ENCODE measurements around the gene SDHAF3. TPM values are rescaled to one million over a fixed set of nuclear protein-coding genes. Genes with fewer than 3 reads are reported as not detected.

SDHAF3 gene
- total RNA-seq, 4 donors from 2014 or later, result 9.6 to 16.7 (median 14.4) TPM

DNA sequence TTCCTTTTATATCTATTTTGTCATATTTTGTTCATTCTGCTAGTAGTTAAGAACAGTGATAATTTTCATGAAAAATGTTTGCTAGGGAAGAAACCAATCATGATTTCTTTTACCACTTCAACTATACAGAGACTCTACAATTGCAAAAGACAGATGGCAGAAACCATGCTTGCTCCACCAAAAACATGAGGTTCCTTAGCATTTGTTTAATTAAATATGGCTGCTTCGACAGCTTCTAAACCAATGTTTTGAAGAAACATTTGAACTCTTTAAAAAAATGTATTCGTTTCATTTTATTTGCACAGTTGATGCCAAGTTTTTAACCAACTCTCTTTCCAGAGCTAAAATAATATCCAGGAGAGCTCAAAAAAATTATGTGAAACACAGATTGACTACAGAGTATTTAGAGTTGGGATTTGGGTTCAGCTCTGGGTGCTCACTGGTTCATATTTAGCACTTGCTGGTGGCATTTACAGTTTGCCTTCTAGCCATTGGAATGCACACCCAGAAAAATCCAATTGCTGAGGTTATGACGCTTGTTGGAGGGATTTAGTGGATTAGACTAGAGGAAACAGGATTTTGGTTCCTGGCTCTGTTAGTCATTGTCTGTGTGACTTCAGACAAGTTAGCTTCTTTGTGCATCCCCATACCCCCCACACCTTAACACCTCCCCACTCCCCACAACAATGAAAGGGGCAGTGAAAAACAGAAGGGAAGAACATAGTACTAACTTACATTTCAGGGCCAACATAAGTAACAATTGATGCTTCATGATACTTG, 35.8 kb upstream of the SDHAF3 start:
- TF ChIP-seq EP300 (IDR thresholded peaks at IDR 0.05), result no peak
- TF ChIP-seq CTCF (IDR thresholded peaks at IDR 0.05), result no peak
- TF ChIP-seq POLR2A (IDR thresholded peaks at IDR 0.05), result no peak
- Histone ChIP-seq H3K27me3 (peaks cover 0 to 4% of the 10 kb centered on the region in 2 donors), H3K9me3 (no peaks in the 10 kb centered on the region), H3K36me3 (no peaks in the 10 kb centered on the region), H3K4me3 (no peak overlapping the region), H3K4me1 (no peaks in the 10 kb centered on the region), H3K27ac (no peak overlapping the region)
- DNase-seq (ENCODE audit: low spot score in 2 of 2), result no peak
- 64 to 69% methylated on average over 3 of the region's 3 CpGs for WGBS, 2 donors

- TF ChIP-seq POLR2A (IDR thresholded peaks at IDR 0.05) (no peak), CTCF (IDR thresholded peaks at IDR 0.05) (no peak), EP300 (IDR thresholded peaks at IDR 0.05) (no peak)
- H3K4me1 ChIP-seq, result no peaks in the 10 kb centered on the region
- DNase-seq (ENCODE audit: low spot score in 2 of 2), result no peak
- H3K36me3 ChIP-seq, result no peaks in the 10 kb centered on the region
- 67 to 73% methylated on average over 3 of the region's 3 CpGs for WGBS, 2 donors
- H3K9me3 ChIP-seq, result no peaks in the 10 kb centered on the region
- H3K27me3 ChIP-seq, result no peaks in the 10 kb centered on the region
- H3K27ac ChIP-seq, result no peak overlapping the region
- H3K4me3 ChIP-seq, result no peak overlapping the region
Measured at GRCh38 chr7:97088364-97088763, 29.1 kb upstream of the SDHAF3 start.

DNA sequence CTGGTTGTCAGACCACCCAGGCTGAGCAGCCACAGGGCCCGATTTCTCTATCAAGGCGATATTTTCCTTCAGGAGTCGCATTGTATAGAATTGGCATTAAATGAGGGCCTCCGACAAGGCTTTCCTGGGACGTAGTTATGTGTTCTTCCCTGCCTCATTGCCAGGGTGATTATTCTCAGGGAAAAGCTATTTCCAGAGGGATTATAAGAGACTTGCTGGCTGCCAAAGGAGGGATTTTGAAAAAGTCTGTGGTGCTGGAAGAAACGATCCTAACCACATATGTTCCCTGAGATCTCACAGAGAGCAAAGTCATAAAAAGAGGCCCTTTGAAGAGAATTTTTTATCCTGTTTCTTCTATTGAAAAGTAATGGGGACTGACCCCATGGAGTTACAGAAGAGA, 27.7 kb upstream of the SDHAF3 start:
- WGBS, 2 donors, result 68 to 76% methylated on average over 6 of the region's 6 CpGs
- H3K9me3 ChIP-seq, result no peaks in the 10 kb centered on the region
- no peaks in the 10 kb centered on the region for H3K36me3 ChIP-seq
- H3K27ac ChIP-seq, result no peak overlapping the region
- TF ChIP-seq CTCF (IDR thresholded peaks at IDR 0.05) (no peak), POLR2A (IDR thresholded peaks at IDR 0.05) (no peak), EP300 (IDR thresholded peaks at IDR 0.05) (no peak)
- no peaks in the 10 kb centered on the region for H3K27me3 ChIP-seq
- no peak for DNase-seq (ENCODE audit: low spot score in 2 of 2)
- peaks cover 0 to 8% (median 0%) of the 10 kb centered on the region in 4 donors for H3K4me1 ChIP-seq
- no peak overlapping the region for H3K4me3 ChIP-seq

DNA sequence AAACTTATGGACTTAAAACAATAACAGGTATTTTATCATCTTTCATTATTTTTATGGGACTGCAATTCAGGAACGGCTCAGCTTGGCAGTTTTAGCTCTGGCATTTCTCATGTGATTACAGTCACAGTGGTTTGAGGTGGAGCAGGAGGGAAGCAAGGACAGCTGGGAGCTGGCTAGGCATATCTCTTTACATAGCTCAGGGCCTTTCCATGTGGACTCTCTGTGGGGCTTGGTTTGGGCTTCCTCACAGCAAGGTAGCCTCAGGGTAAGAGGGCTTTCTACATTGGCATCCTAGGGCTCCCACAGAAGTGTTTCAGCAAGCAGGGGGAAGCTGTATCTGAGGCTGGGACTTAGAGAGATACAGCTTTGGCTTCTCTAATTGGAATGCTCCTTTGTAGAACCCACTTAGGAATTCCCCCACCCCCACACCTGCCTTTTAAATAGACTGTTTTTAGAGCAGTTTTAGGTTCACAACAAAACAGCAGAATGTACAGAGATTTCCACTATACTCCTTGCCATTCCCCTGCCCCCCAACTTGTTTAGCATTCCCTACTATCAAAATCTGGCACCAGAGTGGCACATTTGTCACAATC, 26.6 kb upstream of the SDHAF3 start:
- 73 to 88% methylated on average over 1 of the region's 1 CpG for WGBS, 2 donors
- no peaks in the 10 kb centered on the region for H3K9me3 ChIP-seq
- no peaks in the 10 kb centered on the region for H3K27me3 ChIP-seq
- no peak overlapping the region for H3K27ac ChIP-seq
- no peaks in the 10 kb centered on the region for H3K36me3 ChIP-seq
- H3K4me1 ChIP-seq, result peaks cover 0 to 13% (median 0%) of the 10 kb centered on the region in 4 donors
- TF ChIP-seq CTCF (IDR thresholded peaks at IDR 0.05) (no peak), EP300 (IDR thresholded peaks at IDR 0.05) (no peak), POLR2A (IDR thresholded peaks at IDR 0.05) (no peak)
- DNase-seq (ENCODE audit: low spot score in 2 of 2), result no peak
- H3K4me3 ChIP-seq, result no peak overlapping the region

DNA sequence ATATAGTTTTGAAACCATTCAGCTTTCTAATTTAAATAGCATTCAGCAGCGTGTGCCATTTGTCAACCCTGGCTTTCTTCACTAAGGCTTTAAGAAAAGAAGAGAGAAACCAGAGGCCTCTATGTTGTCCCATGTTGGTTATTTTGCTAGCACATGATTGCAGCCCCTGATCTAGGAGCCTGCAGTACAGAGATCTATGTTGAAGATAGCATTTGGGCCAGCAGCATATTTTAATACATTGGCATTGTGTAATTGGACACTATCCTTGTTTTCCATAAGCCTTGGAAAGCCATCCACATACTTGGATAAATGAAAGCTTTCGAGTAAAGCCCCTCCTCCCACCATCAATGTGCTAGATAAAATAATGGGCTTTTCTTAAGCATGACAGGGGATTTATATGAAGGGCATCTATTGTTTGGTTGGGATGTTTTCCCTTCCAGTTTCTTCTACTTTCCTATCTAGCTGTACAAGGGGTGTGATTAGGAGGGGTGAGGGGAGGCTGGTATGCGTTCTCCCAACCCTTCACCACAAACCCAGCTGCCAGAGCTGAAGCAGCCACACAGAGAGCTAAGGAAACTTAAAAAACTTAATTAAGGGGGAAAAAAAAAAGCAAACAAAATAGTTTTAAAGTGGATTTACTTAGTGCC, 23.1 kb upstream of the SDHAF3 start:
- DNase-seq (ENCODE audit: low spot score in 2 of 2), result no peak
- no peaks in the 10 kb centered on the region for H3K9me3 ChIP-seq
- H3K4me1 ChIP-seq, result peaks cover 0 to 13% (median 0%) of the 10 kb centered on the region in 4 donors
- no peak overlapping the region for H3K27ac ChIP-seq
- TF ChIP-seq EP300 (IDR thresholded peaks at IDR 0.05) (no peak), POLR2A (IDR thresholded peaks at IDR 0.05) (no peak), CTCF (IDR thresholded peaks at IDR 0.05) (no peak)
- no peak overlapping the region for H3K4me3 ChIP-seq
- H3K27me3 ChIP-seq, result no peaks in the 10 kb centered on the region
- WGBS, 2 donors, result 29 to 35% methylated on average over 3 of the region's 3 CpGs
- H3K36me3 ChIP-seq, result no peaks in the 10 kb centered on the region

All from tibial nerve (tissue), 4 donors.